A172 (cell line): Measurements from ENCODE around the gene CD160. TPM values are rescaled to one million over a fixed set of nuclear protein-coding genes. Genes with fewer than 3 reads are reported as not detected.

Experiments
- total RNA-seq: library from RNA; depleted of rRNA; stranded (reverse); fragments of >200 nt; shearing (Covaris generic); gene quantifications from 2 replicates; pipeline ENCODE4 v1.2.3, GENCODE V29; 2014; rRNA removed

The CD160 gene
- total RNA-seq, 1 experiment from 2014 or later = not detected

Other genes starting within 250 kb of the CD160 start
- gene GPR89A, start 111.5 kb upstream of the CD160 start, total RNA-seq = 37.8 and 76.7 TPM in 2 replicates
- gene PDZK1, start 12.1 kb upstream of the CD160 start, total RNA-seq = 2.0 and 2.2 TPM in 2 replicates
- gene RNF115, start 104.6 kb downstream of the CD160 start, total RNA-seq = 19.9 and 23.1 TPM in 2 replicates
- 50.4 and 63.0 TPM in 2 replicates for gene POLR3C, start 104.7 kb downstream of the CD160 start, total RNA-seq
- 2.7 and 8.2 TPM in 2 replicates for gene NUDT17, start 126.1 kb downstream of the CD160 start, total RNA-seq
- gene PIAS3, start 139.6 kb downstream of the CD160 start, total RNA-seq = 13.3 and 18.3 TPM in 2 replicates
- gene ANKRD35, start 166.4 kb downstream of the CD160 start, total RNA-seq = not detected in 2 replicates
- 0.36 and 0.67 TPM in 2 replicates for gene ITGA10, start 190.6 kb downstream of the CD160 start, total RNA-seq
- gene PEX11B, start 199.2 kb downstream of the CD160 start, total RNA-seq = 40.8 and 41.8 TPM in 2 replicates
- 461 and 485 TPM in 2 replicates for gene RBM8A, start 208.0 kb downstream of the CD160 start, total RNA-seq
- gene LIX1L, start 238.5 kb downstream of the CD160 start, total RNA-seq = 33.9 and 34.6 TPM in 2 replicates
- gene ANKRD34A, start 245.1 kb downstream of the CD160 start, total RNA-seq = 2.4 and 2.5 TPM in 2 replicates
- gene POLR3GL, start 245.2 kb downstream of the CD160 start, total RNA-seq = 21.0 and 24.0 TPM in 2 replicates